Activated naive CD8-positive, alpha-beta T cell treated with anti-CD3 and anti-CD28 coated beads for 36 hours (primary cell): ENCODE data around the gene MTHFD2. TPM values are rescaled to one million over a fixed set of nuclear protein-coding genes. Genes with fewer than 3 reads are reported as not detected.

Source experiments
- DNase-seq: peaks from one replicate; pipeline ENCODE4 v3.0.0; 2021
- H3K27ac Mint-ChIP-seq: one replicate; pipeline ENCODE4 v1.8.0; 2022; ENCODE audit warnings: mild to moderate bottlenecking, moderate library complexity, mixed read lengths
- H3K27me3 Mint-ChIP-seq: one replicate; pipeline ENCODE4 v1.8.0; 2022; ENCODE audit warnings: mild to moderate bottlenecking, mixed read lengths
- H3K36me3 Mint-ChIP-seq: one replicate; pipeline ENCODE4 v1.8.0; 2021; ENCODE audit warnings: mild to moderate bottlenecking, mixed read lengths
- H3K4me1 Mint-ChIP-seq: one replicate; pipeline ENCODE4 v1.8.0; 2021; ENCODE audit warnings: mixed read lengths
- H3K4me3 Mint-ChIP-seq: one replicate; pipeline ENCODE4 v1.8.0; 2022; ENCODE audit warnings: mild to moderate bottlenecking, moderate library complexity, mixed read lengths
- H3K9me3 Mint-ChIP-seq: one replicate; pipeline ENCODE4 v1.8.0; 2022; ENCODE audit warnings: mixed read lengths
- total RNA-seq, 2 experiments: library from RNA; stranded (reverse); gene quantifications; one replicate each; pipeline ENCODE4 v1.2.3, GENCODE V29; 2021

Gene MTHFD2
- total RNA-seq, 2 experiments from 2014 or later: 375 to 398 TPM

DNA sequence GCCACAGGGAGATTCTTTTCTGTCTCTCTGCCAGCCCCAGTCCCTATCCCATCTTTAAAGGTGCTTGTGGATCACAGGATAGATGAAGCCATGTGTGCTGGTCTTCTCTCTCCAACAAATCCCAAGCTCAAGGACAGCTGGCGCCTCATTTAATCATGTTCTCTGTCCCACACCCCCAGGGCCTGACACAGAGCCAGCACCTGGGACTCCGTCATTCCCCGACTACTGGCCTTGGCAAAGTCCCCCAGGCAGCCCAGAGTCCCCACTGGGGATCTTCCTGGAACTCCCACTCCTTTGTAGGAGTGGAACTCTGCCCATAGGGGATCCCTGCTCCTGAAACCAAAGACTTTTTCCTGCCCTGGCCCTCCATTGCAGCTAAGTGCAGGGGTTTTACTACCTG, 60.8 kb downstream of the MTHFD2 start:
- Mint-ChIP-seq H3K9me3 (no peaks in the 10 kb centered on the region), H3K4me1 (no peaks in the 10 kb centered on the region), H3K36me3 (no peaks in the 10 kb centered on the region), H3K27me3 (no peaks in the 10 kb centered on the region), H3K27ac (no peak overlapping the region), H3K4me3 (no peak overlapping the region)
- DNase-seq: no peak

DNA sequence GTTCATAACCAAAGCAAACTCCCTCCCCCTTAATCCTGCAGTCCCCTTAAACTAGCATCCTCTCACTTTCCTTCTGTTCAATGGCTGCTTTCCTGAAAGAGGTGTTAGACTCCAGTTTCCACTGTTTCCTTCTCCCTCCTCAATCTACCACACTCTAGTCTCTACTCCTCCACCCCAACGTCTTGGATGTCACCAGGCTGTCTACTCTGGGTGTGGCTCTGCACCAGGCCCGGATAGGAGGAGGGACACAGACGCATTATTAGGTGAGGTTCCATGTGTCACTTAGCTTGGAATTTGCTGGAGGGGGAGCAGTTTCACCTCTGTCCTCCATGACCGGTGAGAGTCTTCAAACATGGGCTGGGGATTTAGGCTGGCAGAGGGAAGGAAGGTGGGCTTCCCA, 61.3 kb downstream of the MTHFD2 start:
- no peak for DNase-seq
- Mint-ChIP-seq H3K4me3 (no peak overlapping the region), H3K27me3 (no peaks in the 10 kb centered on the region), H3K27ac (no peak overlapping the region), H3K4me1 (no peaks in the 10 kb centered on the region), H3K9me3 (no peaks in the 10 kb centered on the region), H3K36me3 (no peaks in the 10 kb centered on the region)

DNA sequence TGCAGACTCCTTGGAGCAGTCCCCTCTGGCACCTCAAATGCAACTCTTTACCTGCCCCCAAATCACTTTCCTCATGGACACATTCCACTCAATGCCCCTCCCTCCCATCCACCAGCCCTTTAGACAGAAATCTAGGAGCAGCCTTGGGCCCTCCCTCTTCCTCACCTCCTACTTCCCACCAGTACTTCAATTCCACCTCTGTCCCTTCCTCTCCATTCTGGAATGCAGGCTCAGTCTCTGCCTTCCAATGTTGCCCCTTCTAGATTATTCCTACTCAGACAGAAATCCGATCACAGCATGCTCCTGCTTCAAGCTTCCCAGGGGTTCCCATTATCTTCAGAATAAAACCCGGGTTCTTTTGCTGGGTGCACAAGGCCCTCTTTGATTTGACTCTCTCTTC, 62.1 kb downstream of the MTHFD2 start:
- no peaks in the 10 kb centered on the region for H3K9me3 Mint-ChIP-seq
- no peaks in the 10 kb centered on the region for H3K27me3 Mint-ChIP-seq
- no peaks in the 10 kb centered on the region for H3K4me1 Mint-ChIP-seq
- no peak overlapping the region for H3K4me3 Mint-ChIP-seq
- DNase-seq: no peak
- H3K27ac Mint-ChIP-seq: no peak overlapping the region
- no peaks in the 10 kb centered on the region for H3K36me3 Mint-ChIP-seq

DNA sequence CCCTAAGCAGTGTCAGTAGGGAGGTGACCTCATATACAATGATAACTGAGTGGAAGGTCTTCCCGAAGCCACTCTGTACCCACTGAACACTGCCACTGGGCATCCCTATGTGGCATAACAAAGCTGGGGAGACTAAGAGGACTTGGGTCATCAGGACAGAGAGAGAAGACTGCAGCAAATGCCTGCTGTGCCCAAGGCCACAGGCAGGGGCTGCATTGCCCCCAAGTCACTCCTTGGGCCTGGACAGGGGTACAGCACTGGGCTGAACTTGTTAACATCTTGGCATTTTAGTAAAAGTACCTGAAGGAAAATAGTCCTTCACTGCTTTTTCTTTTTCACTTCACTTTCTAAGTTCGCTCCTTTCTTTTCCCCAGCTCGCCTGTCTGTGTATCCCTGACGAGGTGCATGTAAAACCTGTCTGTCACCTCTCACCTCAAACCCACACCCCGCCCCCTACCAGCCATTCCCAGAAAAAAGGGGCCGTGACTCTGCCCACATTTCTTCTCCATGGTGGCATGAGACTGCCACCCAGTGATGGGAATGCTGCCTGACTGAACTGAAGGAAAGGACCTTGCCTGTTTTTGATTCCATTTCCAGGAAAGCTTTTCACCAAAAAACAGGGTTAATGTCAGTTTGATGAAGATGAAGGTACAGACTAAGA, 62.9 kb downstream of the MTHFD2 start:
- H3K4me1 Mint-ChIP-seq: no peaks in the 10 kb centered on the region

DNA sequence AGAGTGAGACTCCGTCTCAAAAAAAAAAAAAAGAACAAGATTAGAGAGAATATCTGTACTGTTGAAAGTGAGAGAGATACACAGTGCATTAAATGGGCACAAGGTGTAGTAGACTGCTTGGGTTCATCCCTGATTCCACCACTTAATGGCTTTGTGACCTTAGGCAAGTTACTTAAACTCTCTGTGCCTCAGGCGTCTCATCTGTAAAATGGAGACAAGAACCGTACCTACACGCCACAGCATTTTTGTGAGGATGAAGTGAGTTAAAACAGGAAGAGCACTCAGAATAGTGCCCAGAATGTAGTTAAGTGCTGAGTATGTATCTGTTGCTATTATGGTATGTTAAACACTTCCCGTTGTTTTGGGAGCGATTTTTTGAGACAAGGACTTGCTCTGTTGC, 64.3 kb downstream of the MTHFD2 start:
- Mint-ChIP-seq H3K4me3 (no peak overlapping the region), H3K36me3 (no peaks in the 10 kb centered on the region), H3K27me3 (no peaks in the 10 kb centered on the region), H3K27ac (no peak overlapping the region), H3K4me1 (peaks cover 6% of the 10 kb centered on the region), H3K9me3 (no peaks in the 10 kb centered on the region)
- DNase-seq: no peak

More for the DNA sequence above, 62.9 kb downstream of the MTHFD2 start:
- DNase-seq: no peak
- Mint-ChIP-seq H3K27ac (no peak overlapping the region), H3K4me3 (no peak overlapping the region), H3K27me3 (no peaks in the 10 kb centered on the region), H3K36me3 (no peaks in the 10 kb centered on the region), H3K9me3 (no peaks in the 10 kb centered on the region)

DNA sequence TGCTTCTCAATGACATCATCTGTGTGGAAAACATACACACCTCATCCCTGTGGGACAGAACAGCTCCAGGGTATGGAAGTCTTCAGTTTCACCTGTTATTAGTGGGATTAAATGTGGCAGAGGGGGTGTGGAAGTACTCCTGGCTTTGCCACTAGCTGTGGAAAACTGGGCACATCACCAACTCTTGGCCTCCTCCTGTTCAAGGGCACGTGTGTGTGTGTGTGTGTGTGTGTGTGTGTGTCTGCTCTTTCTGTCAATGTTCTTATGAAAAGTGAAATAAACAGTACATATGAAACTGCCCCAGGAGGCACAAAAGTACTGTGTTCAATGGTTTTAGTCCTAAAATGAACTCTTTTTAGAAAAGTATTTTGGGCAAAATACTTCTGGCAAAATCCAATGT, 65.9 kb downstream of the MTHFD2 start:
- Mint-ChIP-seq H3K9me3 (no peaks in the 10 kb centered on the region), H3K27me3 (no peaks in the 10 kb centered on the region)
- DNase-seq: no peak

DNA sequence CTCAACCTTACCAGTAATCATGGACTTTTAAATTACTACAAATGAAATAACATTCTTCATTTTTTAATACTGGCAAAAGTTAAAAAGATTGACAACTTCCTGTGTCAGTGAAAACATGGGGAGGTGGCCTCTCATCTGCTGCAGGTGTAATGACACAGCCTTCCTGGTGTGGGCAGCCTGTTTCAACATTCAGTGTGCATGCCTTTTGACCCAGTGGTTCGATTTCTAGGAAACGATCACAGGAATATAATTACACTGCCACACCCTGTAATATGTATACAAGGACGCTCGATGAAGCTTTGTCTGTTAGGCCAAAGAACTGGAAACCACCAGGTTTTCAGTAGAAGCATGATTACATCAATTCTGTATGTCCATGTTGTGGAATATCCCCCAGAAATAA, 68.7 kb downstream of the MTHFD2 start:
- Mint-ChIP-seq H3K4me3 (peak overlapping the region; percentile 2), H3K27me3 (no peaks in the 10 kb centered on the region), H3K9me3 (no peaks in the 10 kb centered on the region), H3K27ac (peak overlapping the region; percentile 55), H3K36me3 (no peaks in the 10 kb centered on the region), H3K4me1 (peaks cover 6% of the 10 kb centered on the region)
- DNase-seq: peak; percentile 59

More for the DNA sequence above, 65.9 kb downstream of the MTHFD2 start:
- H3K27ac Mint-ChIP-seq: no peak overlapping the region
- no peaks in the 10 kb centered on the region for H3K36me3 Mint-ChIP-seq
- H3K4me1 Mint-ChIP-seq: peaks cover 6% of the 10 kb centered on the region
- H3K4me3 Mint-ChIP-seq: no peak overlapping the region

Other genes with a start within 250 kb of the MTHFD2 start
- 10 to 100 TPM; 14.8 TPM for gene TET3, start 213.7 kb upstream of the MTHFD2 start, total RNA-seq
- 100 to 1,000 TPM; 148 to 154 TPM for gene BOLA3, start 50.7 kb upstream of the MTHFD2 start, total RNA-seq
- gene MOB1A, start 19.7 kb upstream of the MTHFD2 start, total RNA-seq: 100 to 1,000 TPM; 156 to 161 TPM
- 1 to 10 TPM in 1 of 2 experiments, under 1 TPM in 1; 0.74 to 1.5 TPM for gene SLC4A5, start 144.8 kb downstream of the MTHFD2 start, total RNA-seq
- gene DCTN1, start 181.7 kb downstream of the MTHFD2 start, total RNA-seq: 10 to 100 TPM; 93.6 to 94.1 TPM
- gene C2orf81, start 223.0 kb downstream of the MTHFD2 start, total RNA-seq: 1 to 10 TPM; 5.1 to 6.2 TPM
- 10 to 100 TPM; 88.6 to 90.2 TPM for gene WDR54, start 223.1 kb downstream of the MTHFD2 start, total RNA-seq
- 1 to 10 TPM; 1.6 to 1.8 TPM for gene RTKN, start 243.3 kb downstream of the MTHFD2 start, total RNA-seq